Stimulated activated CD4-positive, alpha-beta T cell treated with anti-CD3 and anti-CD28 coated beads, Interleukin-12 subunit alpha, Interleukin-12 subunit beta, amount 100 ng/mL, for 48 hours (primary cell): ENCODE measurements around the gene SYNJ1.
"Not testable (repeated sequence)": the region's sequence is repeated elsewhere in the genome, so short reads cannot be mapped to it uniquely, and the experiment has no call there.

ENCODE experiments used
- DNase-seq, 3 donors: peaks; one replicate each; pipeline ENCODE4 v3.0.0-alpha.2; 2020; ENCODE audit warnings: low read depth in 2 of 3, low spot score in 1 of 3

Gene SYNJ1

GRCh38 chr21:32727687-32728455, at the start of gene SYNJ1:
SYNJ1 (minus strand) TSS chr21:32728013; CDS start chr21:32726895, 1,118 bp downstream.
- peak; percentile 90 to 93 (median 91) for DNase-seq

GRCh38 chr21:32777269-32777668, 49.5 kb upstream of the SYNJ1 start:
- DNase-seq: no peak

GRCh38 chr21:32776743-32777142, 48.9 kb upstream of the SYNJ1 start:
- DNase-seq: no peak

- DNase-seq: not testable (repeated sequence)
These were observed 45.2 kb upstream of the SYNJ1 start for GRCh38 chr21:32773048-32773344.

- peak; percentile 59 to 63 (median 61) for DNase-seq
These were observed 44.7 kb upstream of the SYNJ1 start for GRCh38 chr21:32772281-32773047.

GRCh38 chr21:32770871-32771523, 43.2 kb upstream of the SYNJ1 start:
- peak; percentile 24 to 32 (median 28) for DNase-seq

- DNase-seq: no peak
These were observed 40.7 kb upstream of the SYNJ1 start for GRCh38 chr21:32768530-32768929.

- no peak for DNase-seq
These were observed 37.2 kb upstream of the SYNJ1 start for GRCh38 chr21:32765058-32765457.

GRCh38 chr21:32764186-32764585, 36.4 kb upstream of the SYNJ1 start:
- DNase-seq: no peak

GRCh38 chr21:32757804-32758203, 30.0 kb upstream of the SYNJ1 start:
- no peak for DNase-seq

GRCh38 chr21:32756096-32756495, 28.3 kb upstream of the SYNJ1 start:
- DNase-seq: no peak

- no peak for DNase-seq
These were observed 26.2 kb upstream of the SYNJ1 start for GRCh38 chr21:32753818-32754585.

GRCh38 chr21:32750405-32750804, 22.6 kb upstream of the SYNJ1 start:
- no peak for DNase-seq

GRCh38 chr21:32749662-32750061, 21.8 kb upstream of the SYNJ1 start:
- no peak for DNase-seq

GRCh38 chr21:32748529-32748928, 20.7 kb upstream of the SYNJ1 start:
- no peak for DNase-seq

- DNase-seq: no peak
These were observed 19.6 kb upstream of the SYNJ1 start for GRCh38 chr21:32747396-32747795.

- not testable (repeated sequence) for DNase-seq
These were observed 18.9 kb upstream of the SYNJ1 start for GRCh38 chr21:32746711-32747110.

- no peak for DNase-seq
These were observed 14.6 kb upstream of the SYNJ1 start for GRCh38 chr21:32742396-32742795.

- DNase-seq: no peak
These were observed 13.5 kb upstream of the SYNJ1 start for GRCh38 chr21:32741336-32741735.

GRCh38 chr21:32739946-32740345, 12.1 kb upstream of the SYNJ1 start:
- DNase-seq: no peak

- DNase-seq: not testable (repeated sequence)
These were observed 8.3 kb upstream of the SYNJ1 start for GRCh38 chr21:32736083-32736482.
